Measurements from ENCODE around the gene PDE4A.
A peak's percentile ranks its signal among the peaks of the same experiment; 100 is the strongest.
"Not testable (repeated sequence)": the region's sequence is repeated elsewhere in the genome, so short reads cannot be mapped to it uniquely, and the experiment has no call there.

PDE4A gene

DNA sequence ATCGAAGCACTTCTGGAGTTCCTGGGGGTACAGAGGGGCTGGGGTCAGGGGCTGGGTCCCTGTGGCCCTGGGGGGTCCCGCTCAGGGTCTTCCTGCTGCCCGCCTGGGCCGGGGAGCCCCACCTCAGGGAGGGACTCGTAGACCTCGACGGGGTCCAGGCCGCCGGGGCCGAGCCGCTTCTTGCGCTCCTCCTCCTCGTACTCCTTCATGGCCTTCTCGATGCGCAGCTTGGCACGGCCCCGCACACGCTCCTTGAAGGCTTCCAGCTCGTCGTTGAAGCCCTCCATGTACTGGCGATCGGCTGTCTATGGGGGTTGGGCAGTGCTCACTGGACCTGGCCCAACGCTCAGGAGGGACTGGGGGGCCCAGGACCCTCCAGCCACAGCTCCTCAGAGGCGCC lies 27.2 kb upstream of the PDE4A start:
- Histone ChIP-seq H3K27me3 (ENCODE audit: low read depth) (no peaks in the 10 kb centered on the region), H3K36me3 (replicated peaks) (peaks cover 65% of the 10 kb centered on the region), H3K4me1 (no peaks in the 10 kb centered on the region), H3K9me3 (no peaks in the 10 kb centered on the region), H3K4me3 (no peak overlapping the region)
- in situ Hi-C loops (cut with MboI; ENCODE audit: low sequenced_read_pairs), result no loop called here
- no peak for DNase-seq (ENCODE audit: low spot score in 2 of 2)

DNA sequence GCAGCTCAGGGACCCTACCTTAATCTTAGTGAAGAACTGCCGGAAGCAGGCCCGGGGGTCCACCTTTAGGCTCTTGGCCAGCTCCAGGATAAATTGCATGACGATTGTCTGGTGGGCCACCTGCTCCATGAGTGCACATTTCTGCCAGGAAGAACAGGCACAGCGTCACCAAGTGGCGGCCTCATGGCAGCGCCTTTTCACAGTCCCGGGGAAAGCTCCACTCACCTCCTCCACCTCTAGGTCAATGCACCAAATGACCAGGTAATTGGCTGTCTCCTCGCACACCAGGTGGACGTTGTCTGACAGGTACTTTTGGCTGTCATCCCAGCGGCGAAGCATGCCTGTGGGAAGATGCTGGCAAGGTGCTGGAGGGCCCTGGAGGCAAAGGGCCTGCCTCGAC lies 25.3 kb upstream of the PDE4A start:
- no peaks in the 10 kb centered on the region for H3K9me3 ChIP-seq
- DNase-seq (ENCODE audit: low spot score in 2 of 2), result no peak
- no peaks in the 10 kb centered on the region for H3K4me1 ChIP-seq
- no peaks in the 10 kb centered on the region for H3K27me3 ChIP-seq (ENCODE audit: low read depth)
- in situ Hi-C loops (cut with MboI; ENCODE audit: low sequenced_read_pairs), result no loop called here
- H3K4me3 ChIP-seq, result no peak overlapping the region
- peaks cover 61% of the 10 kb centered on the region for H3K36me3 ChIP-seq (replicated peaks)

DNA sequence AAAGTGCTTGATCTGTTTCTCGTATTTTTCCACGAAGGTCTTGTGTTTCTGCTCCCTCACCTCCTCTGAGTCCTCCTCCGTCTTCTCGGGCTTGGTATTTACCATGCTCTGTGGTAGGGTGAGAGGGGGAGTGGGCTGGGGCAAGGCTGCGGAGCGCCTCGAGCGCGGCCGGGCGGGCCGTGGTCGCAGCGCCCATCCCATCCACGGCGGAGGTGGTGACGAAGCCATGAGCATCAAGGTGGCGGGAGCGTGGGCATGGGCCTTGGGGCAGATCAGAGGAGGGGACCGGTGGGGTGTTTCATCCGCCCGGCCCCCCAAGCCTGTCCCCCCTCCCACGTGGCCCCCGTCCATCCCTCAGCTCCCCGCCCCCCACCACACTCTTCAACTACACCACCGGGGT lies 24.9 kb upstream of the PDE4A start:
- H3K4me3 ChIP-seq, result no peak overlapping the region
- peaks cover 62% of the 10 kb centered on the region for H3K36me3 ChIP-seq (replicated peaks)
- in situ Hi-C loops (cut with MboI; ENCODE audit: low sequenced_read_pairs), result no loop called here
- H3K27me3 ChIP-seq (ENCODE audit: low read depth), result no peaks in the 10 kb centered on the region
- no peak for DNase-seq (ENCODE audit: low spot score in 2 of 2)
- no peaks in the 10 kb centered on the region for H3K4me1 ChIP-seq
- H3K9me3 ChIP-seq, result no peaks in the 10 kb centered on the region

DNA sequence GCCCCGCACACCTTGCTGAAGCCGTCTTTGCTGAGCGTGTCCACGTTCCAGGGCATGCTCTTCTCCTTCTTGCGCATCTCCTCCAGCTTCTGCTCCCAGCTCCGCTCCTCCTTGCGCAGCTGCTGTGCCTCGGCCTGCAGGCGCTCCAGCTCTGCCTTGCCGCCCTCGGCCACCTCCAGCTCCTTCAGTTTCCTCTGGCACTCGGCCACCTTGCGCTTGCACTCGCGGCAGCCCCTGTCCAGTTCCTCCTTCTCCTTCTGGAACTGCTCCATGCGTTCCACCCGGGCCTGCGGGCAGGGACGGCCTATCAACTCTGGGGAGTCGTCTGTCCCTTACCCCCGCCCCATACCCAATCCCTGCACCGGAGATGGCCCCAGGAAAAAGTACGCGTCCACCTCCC lies 24.4 kb upstream of the PDE4A start:
- Histone ChIP-seq H3K36me3 (replicated peaks) (peaks cover 63% of the 10 kb centered on the region), H3K9me3 (no peaks in the 10 kb centered on the region), H3K4me1 (no peaks in the 10 kb centered on the region), H3K27me3 (ENCODE audit: low read depth) (no peaks in the 10 kb centered on the region), H3K4me3 (no peak overlapping the region)
- in situ Hi-C loops (cut with MboI; ENCODE audit: low sequenced_read_pairs), result no loop called here
- DNase-seq (ENCODE audit: low spot score in 2 of 2), result no peak

DNA sequence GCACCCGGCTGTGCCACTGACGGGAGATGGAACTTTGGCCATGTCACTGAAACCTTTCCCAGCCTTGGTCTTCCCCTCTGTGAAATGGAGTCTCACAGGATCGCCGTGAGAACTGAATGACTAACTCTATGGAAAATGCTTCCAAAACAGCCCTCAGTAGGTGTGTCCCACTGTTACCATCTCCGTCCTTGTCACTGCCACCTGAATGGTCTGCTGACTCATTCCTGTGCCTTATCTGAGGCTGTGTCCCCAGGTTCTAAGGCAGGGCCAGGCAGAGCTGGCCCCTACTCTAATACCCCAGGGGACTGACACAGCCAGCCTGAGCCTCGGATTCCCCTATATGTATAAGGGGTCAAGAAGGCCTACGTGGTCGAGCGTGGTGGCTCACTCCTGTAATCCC lies 21.5 kb upstream of the PDE4A start:
- in situ Hi-C loops (cut with MboI; ENCODE audit: low sequenced_read_pairs), result no loop called here

DNA sequence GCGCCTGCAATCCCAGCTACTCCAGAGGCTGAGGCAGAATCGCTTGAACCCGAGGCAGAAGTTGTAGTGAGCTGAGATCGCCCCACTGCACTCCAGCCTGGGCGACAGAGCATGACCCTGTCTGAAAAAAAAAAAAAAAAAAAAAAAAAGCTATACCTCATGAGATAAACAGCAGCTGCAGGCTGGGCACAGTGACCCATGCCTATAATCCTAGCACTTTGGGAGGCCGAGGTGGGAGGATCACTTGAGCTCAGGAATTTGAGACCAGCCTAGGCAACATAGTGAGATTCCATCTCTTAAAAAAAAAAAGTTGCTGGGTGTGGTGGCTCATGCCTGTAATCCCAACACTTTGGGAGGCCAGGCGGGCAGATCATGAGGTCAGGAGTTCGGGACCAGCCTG lies 21.0 kb upstream of the PDE4A start:
- in situ Hi-C loops (cut with MboI; ENCODE audit: low sequenced_read_pairs); DNase-seq (ENCODE audit: low spot score in 2 of 2); H3K9me3 ChIP-seq; H3K4me3 ChIP-seq; H3K27me3 ChIP-seq (ENCODE audit: low read depth); H3K4me1 ChIP-seq: not testable (repeated sequence)
- peaks cover 36% of the 10 kb centered on the region for H3K36me3 ChIP-seq (replicated peaks)

More for the DNA sequence above, 21.5 kb upstream of the PDE4A start:
- H3K9me3 ChIP-seq, result no peaks in the 10 kb centered on the region
- H3K4me1 ChIP-seq, result peaks cover 4% of the 10 kb centered on the region
- no peaks in the 10 kb centered on the region for H3K27me3 ChIP-seq (ENCODE audit: low read depth)
- H3K36me3 ChIP-seq (replicated peaks), result peaks cover 41% of the 10 kb centered on the region
- no peak for DNase-seq (ENCODE audit: low spot score in 2 of 2)
- no peak overlapping the region for H3K4me3 ChIP-seq

DNA sequence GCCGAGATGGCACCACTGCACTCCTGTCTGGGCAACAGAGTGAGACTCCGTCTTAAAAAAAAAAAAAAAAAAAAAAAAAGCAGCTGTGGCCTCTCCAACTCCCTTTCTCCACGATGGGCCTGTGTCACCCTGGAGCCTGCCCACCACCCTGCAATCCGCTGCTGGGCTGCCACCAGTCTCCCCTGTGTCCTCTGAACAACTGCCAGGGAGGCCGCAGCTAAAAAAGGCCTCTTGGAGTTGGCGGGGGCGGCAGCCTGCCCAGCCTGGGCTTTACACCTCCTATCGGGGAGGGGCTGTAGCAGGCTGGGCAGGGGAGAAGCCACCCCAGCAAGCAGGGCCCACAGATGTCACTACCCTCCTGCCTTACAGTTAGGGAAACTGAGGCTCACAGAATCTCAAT lies 20.5 kb upstream of the PDE4A start:
- Histone ChIP-seq H3K4me1 (peaks cover 4% of the 10 kb centered on the region), H3K9me3 (no peaks in the 10 kb centered on the region), H3K4me3 (no peak overlapping the region), H3K27me3 (ENCODE audit: low read depth) (no peaks in the 10 kb centered on the region), H3K36me3 (replicated peaks) (peaks cover 31% of the 10 kb centered on the region)
- DNase-seq (ENCODE audit: low spot score in 2 of 2), result no peak
- in situ Hi-C loops (cut with MboI; ENCODE audit: low sequenced_read_pairs), result no loop called here

DNA sequence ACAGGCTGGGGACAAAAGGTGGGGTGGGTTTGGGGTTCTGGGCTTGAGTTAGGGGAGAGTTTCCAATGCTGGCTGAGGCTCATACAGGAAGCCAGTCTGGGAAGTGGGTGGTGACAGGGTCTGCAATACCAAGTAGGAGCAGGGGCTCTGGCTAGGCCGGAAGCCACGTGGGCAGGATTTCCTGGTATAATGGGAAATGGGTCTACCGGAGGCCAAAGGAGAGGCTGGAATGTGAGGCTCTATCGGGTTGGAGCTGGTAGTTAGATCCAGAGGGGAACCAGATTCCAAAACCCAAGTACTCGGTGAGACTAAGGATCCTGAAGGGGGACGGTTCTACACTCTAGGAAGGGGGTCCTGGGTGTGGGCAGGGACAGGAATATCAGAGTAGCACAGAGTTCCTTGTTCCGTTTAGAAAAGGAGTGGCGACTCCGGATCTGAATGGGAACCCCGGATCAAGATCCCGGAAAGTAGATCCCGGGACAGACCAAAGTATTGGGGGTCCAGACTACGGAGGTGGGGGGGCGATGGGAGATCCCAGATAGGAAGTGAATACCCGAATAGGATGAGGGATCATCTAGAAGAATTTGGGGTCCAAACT lies 17.8 kb upstream of the PDE4A start:
- peaks cover 4% of the 10 kb centered on the region for H3K4me1 ChIP-seq
- no peaks in the 10 kb centered on the region for H3K9me3 ChIP-seq
- DNase-seq (ENCODE audit: low spot score in 2 of 2), result peak; percentile 49 to 77
- H3K36me3 ChIP-seq (replicated peaks), result peaks cover 14% of the 10 kb centered on the region
- in situ Hi-C loops (cut with MboI; ENCODE audit: low sequenced_read_pairs), result no loop called here
- peak overlapping the region; percentile 89 for H3K4me3 ChIP-seq
- no peaks in the 10 kb centered on the region for H3K27me3 ChIP-seq (ENCODE audit: low read depth)

DNA sequence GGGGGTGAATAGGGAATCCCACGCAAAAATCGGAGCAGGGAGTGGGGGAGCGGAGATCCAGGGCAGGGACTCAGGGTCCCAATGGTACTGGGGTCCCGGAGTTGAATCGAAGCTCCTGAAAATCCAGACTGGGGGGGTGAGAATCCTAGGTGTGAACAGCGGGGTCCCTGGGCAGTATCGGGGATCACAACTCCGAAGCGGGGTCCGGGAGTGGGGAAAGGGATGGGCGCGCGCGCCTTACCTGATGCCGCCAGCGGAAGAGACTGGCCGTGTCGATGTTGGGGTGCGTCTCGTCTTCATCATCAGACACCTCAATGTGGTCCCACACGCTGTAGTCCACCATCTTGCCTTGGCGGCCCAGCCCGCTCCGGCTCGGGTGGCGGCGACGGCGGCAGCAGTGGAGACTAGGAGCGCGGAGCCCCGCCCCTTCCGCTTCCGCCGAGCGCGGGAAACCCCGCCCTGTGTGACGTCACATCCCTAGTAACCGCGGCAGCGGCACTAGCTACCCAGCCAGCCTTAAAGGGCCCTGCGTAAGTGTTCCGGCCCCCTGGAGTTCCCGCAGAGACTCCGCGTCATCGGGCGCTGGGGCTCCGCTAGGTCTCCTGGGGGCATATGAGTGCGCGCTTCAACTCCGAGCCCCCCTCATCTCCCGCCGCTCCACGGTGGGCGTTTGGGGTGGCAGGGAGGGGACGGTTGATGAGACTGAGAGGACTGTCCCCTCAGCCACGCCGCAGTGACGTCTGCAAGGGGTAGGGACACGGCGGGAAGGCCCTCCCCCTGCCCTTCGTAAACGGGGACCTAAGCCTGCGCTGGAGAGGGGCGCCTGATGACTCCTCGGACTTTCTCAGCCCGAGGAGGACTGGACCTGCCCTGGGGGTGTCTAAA lies 17.0 kb upstream of the PDE4A start, which contains the start of gene CDC37:
CDC37 (minus strand) TSS at position 406 of the 885 bp plus-strand sequence; CDS start at position 343, 63 bp downstream.
- peak; percentile 93 to 98 for DNase-seq (ENCODE audit: low spot score in 2 of 2)
- in situ Hi-C loops (cut with MboI; ENCODE audit: low sequenced_read_pairs), result no loop called here
- H3K27me3 ChIP-seq (ENCODE audit: low read depth), result no peaks in the 10 kb centered on the region
- peaks cover 4% of the 10 kb centered on the region for H3K4me1 ChIP-seq
- H3K4me3 ChIP-seq, result peak within 1 kb of the TSS; percentile 89
- peaks cover 14% of the 10 kb centered on the region for H3K36me3 ChIP-seq (replicated peaks)
- no peaks in the 10 kb centered on the region for H3K9me3 ChIP-seq

DNA sequence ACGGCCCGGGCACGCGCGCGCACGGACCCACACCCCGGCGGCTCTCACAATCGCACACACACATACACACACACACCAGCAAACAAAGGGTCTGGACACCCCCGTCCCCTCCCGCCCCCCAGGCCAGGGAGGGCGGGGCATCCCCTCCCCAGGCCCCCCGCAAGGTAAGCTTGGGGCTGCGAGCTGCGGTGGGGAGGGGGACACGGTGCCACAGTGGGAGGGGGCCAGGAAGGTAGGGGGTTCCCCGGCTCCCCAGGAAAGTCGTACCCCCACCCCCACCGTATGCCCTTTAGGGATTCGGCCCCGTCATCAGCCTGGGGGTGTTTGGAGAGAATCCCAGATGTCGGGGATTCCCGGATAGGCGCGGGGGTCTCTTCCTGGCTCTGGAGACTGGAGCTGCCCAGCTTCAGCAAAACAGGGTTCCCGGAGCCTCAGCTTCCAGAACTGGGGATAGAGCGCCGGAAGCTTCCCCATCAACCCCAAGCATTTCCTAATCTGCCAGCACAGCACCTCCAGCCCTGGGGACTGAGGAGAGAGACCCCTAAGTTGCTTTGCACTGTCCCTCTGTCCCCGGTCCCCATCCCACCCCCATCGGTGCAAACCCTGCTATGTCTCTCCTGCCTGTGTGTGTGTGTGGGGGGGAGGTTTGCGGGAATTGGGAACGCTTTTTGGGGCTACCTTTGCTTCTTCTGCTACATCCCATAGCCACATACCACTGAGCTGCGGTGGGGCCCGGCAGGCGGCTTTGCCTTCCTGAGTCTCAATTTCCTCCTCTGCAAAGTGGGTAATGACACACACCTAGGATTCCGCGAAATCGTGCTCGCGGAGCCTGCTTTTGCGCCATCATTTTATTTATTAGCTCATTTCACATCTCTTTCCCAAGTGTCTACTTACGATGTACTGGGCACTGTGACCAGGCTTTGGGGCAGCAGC lies 15.2 kb upstream of the PDE4A start:
- Histone ChIP-seq H3K4me1 (peaks cover 4% of the 10 kb centered on the region), H3K27me3 (ENCODE audit: low read depth) (no peaks in the 10 kb centered on the region), H3K36me3 (replicated peaks) (peaks cover 12% of the 10 kb centered on the region), H3K4me3 (peak overlapping the region; percentile 89), H3K9me3 (no peaks in the 10 kb centered on the region)
- in situ Hi-C loops (cut with MboI; ENCODE audit: low sequenced_read_pairs), result no loop called here
- no peak for DNase-seq (ENCODE audit: low spot score in 2 of 2)

DNA sequence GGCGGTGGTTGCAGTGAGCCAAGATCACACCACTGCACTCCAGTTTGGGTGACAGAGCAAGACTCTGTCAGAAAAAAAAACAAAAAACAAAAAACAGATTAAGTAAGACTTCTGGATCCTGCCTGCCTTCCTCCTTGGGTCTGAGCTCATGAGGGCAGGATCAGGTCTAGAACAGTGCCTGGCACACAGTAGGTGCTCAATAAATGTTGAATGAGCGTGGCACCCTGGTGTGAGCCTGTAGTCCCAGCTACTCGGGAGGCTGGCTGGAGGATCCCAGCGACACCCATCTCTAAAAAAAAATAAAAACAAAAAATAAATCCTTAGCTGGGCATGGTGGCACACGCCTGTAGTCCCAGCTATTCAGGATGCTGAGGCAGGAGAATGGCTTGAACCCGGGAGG lies 14.1 kb upstream of the PDE4A start:
- in situ Hi-C loops (cut with MboI; ENCODE audit: low sequenced_read_pairs), result no loop called here
- no peak overlapping the region for H3K4me3 ChIP-seq
- no peak for DNase-seq (ENCODE audit: low spot score in 2 of 2)
- H3K4me1 ChIP-seq, result peaks cover 4% of the 10 kb centered on the region
- no peaks in the 10 kb centered on the region for H3K9me3 ChIP-seq
- H3K36me3 ChIP-seq (replicated peaks), result peaks cover 4% of the 10 kb centered on the region; the same call in 1 of the 2 replicates
- H3K27me3 ChIP-seq (ENCODE audit: low read depth), result no peaks in the 10 kb centered on the region

DNA sequence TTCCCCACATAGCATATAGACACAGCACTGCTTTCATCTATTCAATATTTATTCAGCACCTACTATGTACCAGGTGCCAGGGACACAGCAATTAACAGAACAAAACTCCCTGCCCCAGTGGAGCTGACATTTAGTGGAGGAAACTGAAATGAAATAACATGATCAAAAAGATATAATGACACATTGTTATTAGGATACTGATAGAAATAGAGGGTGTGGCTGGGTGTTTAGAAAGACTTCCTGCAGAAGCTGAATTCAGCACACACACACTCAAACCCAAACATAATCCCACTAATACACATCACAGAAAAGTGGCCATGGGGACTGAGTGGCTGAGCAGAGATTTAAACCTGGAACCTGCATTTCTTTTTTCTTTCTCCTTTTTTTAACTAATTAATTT lies 13.2 kb upstream of the PDE4A start:
- no peak for DNase-seq (ENCODE audit: low spot score in 2 of 2)
- H3K9me3 ChIP-seq, result no peaks in the 10 kb centered on the region
- in situ Hi-C loops (cut with MboI; ENCODE audit: low sequenced_read_pairs), result no loop called here
- no peaks in the 10 kb centered on the region for H3K4me1 ChIP-seq
- no peaks in the 10 kb centered on the region; the same call in 1 of the 2 replicates for H3K36me3 ChIP-seq (replicated peaks)
- no peaks in the 10 kb centered on the region for H3K27me3 ChIP-seq (ENCODE audit: low read depth)
- no peak overlapping the region for H3K4me3 ChIP-seq

DNA sequence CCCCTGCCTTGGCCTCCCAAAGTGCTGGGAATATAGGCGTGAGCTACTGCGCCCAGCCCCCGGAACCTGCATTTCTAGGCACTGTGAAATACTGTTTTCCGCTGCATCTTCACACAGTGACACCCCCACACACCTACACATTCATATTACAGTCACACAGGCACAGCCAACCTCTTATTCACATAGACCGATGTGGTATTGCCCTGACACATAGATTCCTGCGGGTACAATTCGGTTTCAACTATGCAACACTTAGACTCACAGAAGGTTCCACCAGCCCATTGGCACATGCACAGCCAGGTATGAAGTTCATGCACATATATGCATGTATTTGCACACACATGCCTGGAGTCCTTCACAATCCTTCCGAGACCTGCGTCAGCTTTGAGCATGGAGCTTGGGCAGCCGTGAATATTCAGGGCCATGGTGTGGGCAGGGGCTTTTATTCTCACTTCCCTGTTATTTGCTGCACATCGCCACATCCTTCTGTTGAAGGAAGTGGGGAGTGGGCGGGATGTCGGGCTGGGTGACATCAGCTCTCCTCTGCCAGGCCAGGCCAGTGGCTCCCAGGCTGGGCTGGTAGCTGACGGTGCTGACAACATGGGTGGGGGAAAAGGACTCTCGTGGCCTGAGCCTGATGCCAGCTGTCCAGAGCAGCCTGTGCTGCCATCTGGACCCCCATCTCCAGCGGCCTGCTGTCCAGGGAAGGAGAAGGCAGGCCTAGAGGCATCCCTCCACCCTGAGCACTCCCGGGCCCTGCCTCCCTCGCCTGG lies 11.6 kb upstream of the PDE4A start:
- Histone ChIP-seq H3K4me1 (no peaks in the 10 kb centered on the region), H3K9me3 (no peaks in the 10 kb centered on the region), H3K36me3 (replicated peaks) (no peaks in the 10 kb centered on the region), H3K4me3 (no peak overlapping the region), H3K27me3 (ENCODE audit: low read depth) (no peaks in the 10 kb centered on the region)
- in situ Hi-C loops (cut with MboI; ENCODE audit: low sequenced_read_pairs), result no loop called here
- DNase-seq (ENCODE audit: low spot score in 2 of 2), result no peak

Data from HAP-1 (cell line).